ENCODE data around the gene ZC3H7A. TPM values are rescaled to one million over a fixed set of nuclear protein-coding genes. Genes with fewer than 3 reads are reported as not detected.

ZC3H7A gene
- total RNA-seq, 2 experiments from 2014 or later: 32.1 to 68.6 TPM

GRCh38 chr16:11715246-11715947, 81.7 kb downstream of the ZC3H7A start:
- peaks cover 66% of the 10 kb centered on the region for H3K36me3 ChIP-seq (ENCODE audit: insufficient read depth, low read length)
- no peaks in the 10 kb centered on the region for H4K20me1 ChIP-seq (ENCODE audit: insufficient read depth, low read length)
- no peak overlapping the region for H2AFZ ChIP-seq (ENCODE audit: low read length)
- ChIA-PET POLR2A (interaction anchor here (0.6 to 0.9 kb wide), 4 partner anchors 19 to 97 kb away, joined by 3 to 4 read pairs (median 4); no protein-coding TSS in a partner anchor), CTCF (ENCODE audit: unreplicated experiment) (interaction anchor here (0.6 to 1.3 kb wide), 5 partner anchors 46 to 696 kb away, joined by 3 to 5 read pairs (median 3); no protein-coding TSS in a partner anchor)
- intact Hi-C loops (cut with micrococcal nuclease; ENCODE audit: unreplicated experiment): loop anchor here (1.0 to 2.0 kb wide), 5 partner anchors 27 to 309 kb away; no protein-coding TSS in a partner anchor
- H3K9me3 ChIP-seq (ENCODE audit: low read length): no peaks in the 10 kb centered on the region
- no peak overlapping the region for H3K4me3 ChIP-seq (ENCODE audit: low read depth, low read length, poor library complexity, severe bottlenecking)
- no peaks in the 10 kb centered on the region for H3K9me2 ChIP-seq (ENCODE audit: insufficient read depth, low read length)
- H3K79me2 ChIP-seq (ENCODE audit: insufficient read depth, low read depth, low read length): peaks cover 14% of the 10 kb centered on the region; the same call in 1 of the 2 replicates
- BruUV-seq (replicated peaks): TSS peak; percentile 7
- TF ChIP-seq CTCF (conservative IDR thresholded peaks at IDR 0.05; ENCODE audit: low read length): peak; percentile 25; the same call in 1 of the 2 replicates
- no peak for TF ChIP-seq EZH2phosphoT487 (IDR thresholded peaks at IDR 0.05; ENCODE audit: borderline replicate concordance, low read depth, low read length)
- peak; percentile 39 for DNase-seq (ENCODE audit: low spot score)
- H3K27ac ChIP-seq (ENCODE audit: low read depth, low read length, poor library complexity, severe bottlenecking): peak overlapping the region; percentile 54
- H3K4me1 ChIP-seq (ENCODE audit: insufficient read depth, low read length, poor library complexity, severe bottlenecking): peaks cover 77% of the 10 kb centered on the region
- peak overlapping the region; percentile 48 for H3K4me2 ChIP-seq (ENCODE audit: low read length)

- H3K9me2 ChIP-seq (ENCODE audit: insufficient read depth, low read length): no peaks in the 10 kb centered on the region
- peaks cover 55% of the 10 kb centered on the region for H3K4me1 ChIP-seq (ENCODE audit: insufficient read depth, low read length, poor library complexity, severe bottlenecking)
- BruUV-seq (replicated peaks): no TSS peak
- ChIA-PET POLR2A (interaction anchor here (0.6 to 2.8 kb wide), 6 partner anchors 22 to 360 kb away, joined by 3 to 14 read pairs (median 4); no protein-coding TSS in a partner anchor), CTCF (ENCODE audit: unreplicated experiment) (interaction anchor here (0.6 to 1.3 kb wide), 3 partner anchors 21 to 85 kb away, joined by 3 read pairs; partner anchors contain the start of gene ZC3H7A)
- DNase-seq (ENCODE audit: low spot score): no peak
- intact Hi-C loops (cut with micrococcal nuclease; ENCODE audit: unreplicated experiment): no loop called here
- peaks cover 9% of the 10 kb centered on the region; the same call in 1 of the 2 replicates for H3K79me2 ChIP-seq (ENCODE audit: insufficient read depth, low read depth, low read length)
- no peak overlapping the region for H3K4me2 ChIP-seq (ENCODE audit: low read length)
- peak overlapping the region; percentile 5 for H3K27ac ChIP-seq (ENCODE audit: low read depth, low read length, poor library complexity, severe bottlenecking)
- H2AFZ ChIP-seq (ENCODE audit: low read length): no peak overlapping the region
- no peaks in the 10 kb centered on the region for H4K20me1 ChIP-seq (ENCODE audit: insufficient read depth, low read length)
- H3K9me3 ChIP-seq (ENCODE audit: low read length): no peaks in the 10 kb centered on the region
- H3K36me3 ChIP-seq (ENCODE audit: insufficient read depth, low read length): peaks cover 72% of the 10 kb centered on the region
- H3K4me3 ChIP-seq (ENCODE audit: low read depth, low read length, poor library complexity, severe bottlenecking): no peak overlapping the region
- TF ChIP-seq CTCF (conservative IDR thresholded peaks at IDR 0.05; ENCODE audit: low read length) (no peak), EZH2phosphoT487 (IDR thresholded peaks at IDR 0.05; ENCODE audit: borderline replicate concordance, low read depth, low read length) (no peak)
Measured at GRCh38 chr16:11712122-11712521, 84.9 kb downstream of the ZC3H7A start.
